ENCODE data around the gene BET1. TPM values are rescaled to one million over a fixed set of nuclear protein-coding genes. Genes with fewer than 3 reads are reported as not detected.

Gene BET1
- polyA plus RNA-seq, 2 of the 4 experiments (the other 2 are of a cell fraction): 31.5 to 64.3 TPM

DNA sequence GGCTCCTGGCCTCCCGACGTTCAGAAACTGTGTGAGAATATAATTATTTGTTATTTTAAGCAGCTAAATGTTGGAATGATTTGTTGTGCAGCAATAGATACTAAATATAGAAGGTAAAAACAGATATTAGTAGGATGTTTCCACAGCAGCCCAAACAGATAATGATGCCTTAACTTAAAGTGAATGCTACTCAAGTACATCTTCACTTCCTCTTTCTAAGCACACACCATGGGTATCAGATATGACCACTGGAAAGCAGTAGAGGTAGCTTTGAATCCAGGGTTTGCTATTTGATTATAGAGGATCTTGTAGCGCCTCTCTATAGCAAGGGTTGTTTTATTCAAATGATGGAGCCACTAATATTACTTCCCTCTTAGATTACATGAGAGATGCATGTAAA is 38.2 kb upstream of the BET1 start:
- TF ChIP-seq NR3C1 (IDR thresholded peaks at IDR 0.05) (no peak), TFCP2L1 (CRISPR knock-in tag; IDR thresholded peaks at IDR 0.05) (no peak), RNF2 (IDR thresholded peaks at IDR 0.05; ENCODE audit: borderline replicate concordance, low read depth) (no peak), ZC3H11A (IDR thresholded peaks at IDR 0.05) (no peak), CTCF (IDR thresholded peaks at IDR 0.05) (no peak), FOXS1 (CRISPR knock-in tag; IDR thresholded peaks at IDR 0.05) (no peak), HOXA7 (CRISPR knock-in tag; IDR thresholded peaks at IDR 0.05) (no peak)
- no peak overlapping the region for H3K27ac ChIP-seq
- WGBS (ENCODE audit: missing lambda C conversion rate): 84% methylated on average over 3 of the region's 3 CpGs
- no peak for FAIRE-seq
- H3K4me1 ChIP-seq: peaks cover 13% of the 10 kb centered on the region
- no peak overlapping the region for H3K4me2 ChIP-seq
- no peak for DNase-seq (ENCODE audit: low read depth in 1 of 2, low spot score in 1 of 2)
- no peak for ATAC-seq
- POLR2A ChIA-PET: no interaction called here
- H3K9me3 ChIP-seq: no peaks in the 10 kb centered on the region
- CTCF ChIA-PET: interaction anchor here (0.5 kb wide), 1 partner anchor 25 kb away, joined by 3 read pairs; no protein-coding TSS in a partner anchor
- no peak overlapping the region for H3K4me3 ChIP-seq

- ChIA-PET CTCF (interaction anchor here (0.5 kb wide), 1 partner anchor 26 kb away, joined by 3 read pairs; no protein-coding TSS in a partner anchor), POLR2A (no interaction called here)
- no peak for DNase-seq (ENCODE audit: low read depth in 1 of 2, low spot score in 1 of 2)
- no peak overlapping the region for H3K4me3 ChIP-seq
- no peak for ATAC-seq
- FAIRE-seq: no peak
- H3K27ac ChIP-seq: no peak overlapping the region
- TF ChIP-seq RNF2 (IDR thresholded peaks at IDR 0.05; ENCODE audit: borderline replicate concordance, low read depth): no peak
- TF ChIP-seq MAX (IDR thresholded peaks at IDR 0.05): no peak
- no peak for TF ChIP-seq RCOR1 (IDR thresholded peaks at IDR 0.05; ENCODE audit: low read depth, low read length)
- no peak for TF ChIP-seq CBX2 (IDR thresholded peaks at IDR 0.05; ENCODE audit: borderline replicate concordance, low read depth)
- no peak for TF ChIP-seq KDM1A (IDR thresholded peaks at IDR 0.05; ENCODE audit: low read depth)
- no peak for TF ChIP-seq HOXA7 (CRISPR knock-in tag; IDR thresholded peaks at IDR 0.05)
- TF ChIP-seq JUNB (IDR thresholded peaks at IDR 0.05): no peak
- no peak for TF ChIP-seq ZNF302 (CRISPR knock-in tag; IDR thresholded peaks at IDR 0.05)
- no peak for TF ChIP-seq TP53 (CRISPR knock-in tag; IDR thresholded peaks at IDR 0.05)
- no peak for TF ChIP-seq HOXB13 (CRISPR knock-in tag; IDR thresholded peaks at IDR 0.05; ENCODE audit: low read depth)
- no peak for TF ChIP-seq RAD21 (conservative IDR thresholded peaks at IDR 0.05 in 1 of 2, IDR thresholded peaks at IDR 0.05 in 1 of 2)
- TF ChIP-seq CTCF (IDR thresholded peaks at IDR 0.05): no peak
- H3K4me2 ChIP-seq: no peak overlapping the region
- H3K9me3 ChIP-seq: no peaks in the 10 kb centered on the region
- peaks cover 13% of the 10 kb centered on the region for H3K4me1 ChIP-seq
These were observed 37.4 kb upstream of the BET1 start for GRCh38 chr7:94041529-94041928.

DNA sequence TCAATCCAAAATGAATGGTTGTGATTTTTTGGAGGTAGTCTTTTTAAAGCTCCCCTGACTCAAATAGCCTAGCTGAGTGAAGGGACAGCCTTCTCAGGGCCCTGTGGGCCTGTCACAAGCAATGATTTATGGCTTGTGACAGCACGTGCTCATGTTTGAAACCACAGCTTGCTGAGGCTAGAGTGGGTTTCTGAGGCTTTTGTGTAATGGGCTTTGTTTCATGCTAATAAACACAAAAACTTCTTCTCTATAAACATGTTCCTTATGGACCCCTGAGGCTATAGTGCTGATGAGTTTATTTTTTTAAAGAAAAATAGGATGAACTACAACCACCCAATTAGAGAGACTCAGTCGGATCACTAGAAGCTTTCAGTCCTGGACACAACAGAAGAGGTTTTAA is 36.1 kb upstream of the BET1 start:
- TF ChIP-seq BCL3 (IDR thresholded peaks at IDR 0.05) (no peak), HOXB13 (CRISPR knock-in tag; IDR thresholded peaks at IDR 0.05; ENCODE audit: low read depth) (no peak)
- TF ChIP-seq, protein P1, sequence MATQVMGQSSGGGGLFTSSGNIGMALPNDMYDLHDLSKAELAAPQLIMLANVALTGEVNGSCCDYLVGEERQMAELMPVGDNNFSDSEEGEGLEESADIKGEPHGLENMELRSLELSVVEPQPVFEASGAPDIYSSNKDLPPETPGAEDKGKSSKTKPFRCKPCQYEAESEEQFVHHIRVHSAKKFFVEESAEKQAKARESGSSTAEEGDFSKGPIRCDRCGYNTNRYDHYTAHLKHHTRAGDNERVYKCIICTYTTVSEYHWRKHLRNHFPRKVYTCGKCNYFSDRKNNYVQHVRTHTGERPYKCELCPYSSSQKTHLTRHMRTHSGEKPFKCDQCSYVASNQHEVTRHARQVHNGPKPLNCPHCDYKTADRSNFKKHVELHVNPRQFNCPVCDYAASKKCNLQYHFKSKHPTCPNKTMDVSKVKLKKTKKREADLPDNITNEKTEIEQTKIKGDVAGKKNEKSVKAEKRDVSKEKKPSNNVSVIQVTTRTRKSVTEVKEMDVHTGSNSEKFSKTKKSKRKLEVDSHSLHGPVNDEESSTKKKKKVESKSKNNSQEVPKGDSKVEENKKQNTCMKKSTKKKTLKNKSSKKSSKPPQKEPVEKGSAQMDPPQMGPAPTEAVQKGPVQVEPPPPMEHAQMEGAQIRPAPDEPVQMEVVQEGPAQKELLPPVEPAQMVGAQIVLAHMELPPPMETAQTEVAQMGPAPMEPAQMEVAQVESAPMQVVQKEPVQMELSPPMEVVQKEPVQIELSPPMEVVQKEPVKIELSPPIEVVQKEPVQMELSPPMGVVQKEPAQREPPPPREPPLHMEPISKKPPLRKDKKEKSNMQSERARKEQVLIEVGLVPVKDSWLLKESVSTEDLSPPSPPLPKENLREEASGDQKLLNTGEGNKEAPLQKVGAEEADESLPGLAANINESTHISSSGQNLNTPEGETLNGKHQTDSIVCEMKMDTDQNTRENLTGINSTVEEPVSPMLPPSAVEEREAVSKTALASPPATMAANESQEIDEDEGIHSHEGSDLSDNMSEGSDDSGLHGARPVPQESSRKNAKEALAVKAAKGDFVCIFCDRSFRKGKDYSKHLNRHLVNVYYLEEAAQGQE (IDR thresholded peaks at IDR 0.05): no peak
- Histone ChIP-seq H3K9me3 (no peaks in the 10 kb centered on the region), H3K4me3 (no peak overlapping the region), H3K4me2 (no peak overlapping the region), H3K4me1 (peaks cover 13% of the 10 kb centered on the region), H3K27ac (no peak overlapping the region)
- 64% methylated on average over 2 of the region's 2 CpGs for WGBS (ENCODE audit: missing lambda C conversion rate)
- no peak for DNase-seq (ENCODE audit: low read depth in 1 of 2, low spot score in 1 of 2)
- no peak for FAIRE-seq
- ATAC-seq: no peak
- CTCF ChIA-PET: interaction anchor here (0.9 kb wide), 1 partner anchor 325 kb away, joined by 3 read pairs; no protein-coding TSS in a partner anchor
- POLR2A ChIA-PET: no interaction called here

All from A549 (cell line).